GM23248 (cell line): ENCODE data around the gene AQP9. TPM values are rescaled to one million over a fixed set of nuclear protein-coding genes. Genes with fewer than 3 reads are reported as not detected.

Experiments
- DNase-seq: peaks from one replicate; pipeline ENCODE4 v3.0.0-alpha.2; 2015
- H2AFZ ChIP-seq: fragments of 200-600 bp; sonication (generic); 2 replicates; pipeline ENCODE4 v1.6.1; 2016; ENCODE audit warnings: antibody characterized with exemption
- H3F3A ChIP-seq: fragments of 200-600 bp; sonication (generic); 2 replicates; pipeline ENCODE4 v1.6.1; 2016; ENCODE audit warnings: mild to moderate bottlenecking, antibody characterized with exemption, mixed run types; ENCODE audit not compliant: insufficient read depth
- H3K27ac ChIP-seq: fragments of 200-600 bp; sonication (generic); 2 replicates; pipeline ENCODE4 v1.5.1; 2016; ENCODE audit warnings: mild to moderate bottlenecking
- H3K27me3 ChIP-seq: fragments of 200-600 bp; sonication (generic); replicated peaks from 2 replicates; pipeline ENCODE4 v1.6.1; 2016; ENCODE audit warnings: mild to moderate bottlenecking; ENCODE audit not compliant: insufficient read depth
- H3K36me3 ChIP-seq: fragments of 200-600 bp; sonication (generic); 2 replicates; pipeline ENCODE4 v1.6.1; 2016; ENCODE audit warnings: low read depth, mild to moderate bottlenecking
- H3K4me1 ChIP-seq: fragments of 200-600 bp; sonication (generic); 2 replicates; pipeline ENCODE4 v1.6.1; 2016; ENCODE audit warnings: mild to moderate bottlenecking; ENCODE audit not compliant: insufficient read depth
- H3K4me2 ChIP-seq: fragments of 200-600 bp; sonication (generic); one replicate; pipeline ENCODE4 v1.6.1; 2016; ENCODE audit warnings: mild to moderate bottlenecking; ENCODE audit not compliant: unreplicated experiment
- H3K4me3 ChIP-seq: fragments of 200-600 bp; sonication (generic); 2 replicates; pipeline ENCODE4 v1.5.1; 2016; ENCODE audit warnings: mild to moderate bottlenecking
- H3K79me2 ChIP-seq: fragments of 200-600 bp; sonication (generic); 2 replicates; pipeline ENCODE4 v1.6.1; 2016; ENCODE audit warnings: mild to moderate bottlenecking; ENCODE audit not compliant: insufficient read depth
- H3K9ac ChIP-seq: fragments of 200-600 bp; sonication (generic); 2 replicates; pipeline ENCODE4 v1.6.1; 2016; ENCODE audit warnings: mild to moderate bottlenecking
- H3K9me2 ChIP-seq: fragments of 200-600 bp; sonication (generic); 2 replicates; pipeline ENCODE4 v1.6.1; 2016; ENCODE audit warnings: mixed run types, mild to moderate bottlenecking, moderate library complexity; ENCODE audit not compliant: insufficient read depth
- H3K9me3 ChIP-seq: fragments of 200-600 bp; sonication (generic); one replicate; pipeline ENCODE4 v1.6.1; 2017; ENCODE audit warnings: low read depth
- H4K20me1 ChIP-seq: fragments of 200-600 bp; sonication (generic); 2 replicates; pipeline ENCODE4 v1.6.0; 2016; ENCODE audit not compliant: insufficient read depth
- EZH2 ChIP-seq: fragments of 200-600 bp; sonication (generic); IDR thresholded peaks from 2 replicates; pipeline ENCODE4 v1.6.1; 2018; ENCODE audit warnings: antibody characterized with exemption, mild to moderate bottlenecking; ENCODE audit not compliant: insufficient read depth, poor library complexity, severe bottlenecking
- EZH2phosphoT487 ChIP-seq: fragments of 200-600 bp; sonication (generic); IDR thresholded peaks from 2 replicates; pipeline ENCODE4 v1.6.1; 2018; ENCODE audit warnings: antibody characterized with exemption, moderate library complexity, mild to moderate bottlenecking, low read depth; ENCODE audit not compliant: insufficient read depth
- WGBS, 2 experiments: methylation state at CpG; one replicate each; pipeline ENCODE4 v1.1.6; 2015 to 2017; ENCODE audit warnings: low lambda C conversion rate in 2 of 2, low coverage in 1 of 2; ENCODE audit errors: missing lambda C conversion rate in 2 of 2; 5-methylcytosine and 5-hydroxymethylcytosine counted together
- in situ Hi-C: fragments of 300-500 bp; cut with MboI; formaldehyde crosslinking; loops from 2 replicates; pipeline ENCODE4 v1.15.0; 2020
- polyA plus RNA-seq: library from polyadenylated mRNA; unstranded; fragments of >200 nt; fragmentation: Nextera tagmentation; extraction: Ambion mirVana; gene quantifications from 2 replicates; pipeline ENCODE4 v1.2.1, GENCODE V29; 2016
- small RNA-seq: library from RNA; depleted of rRNA; stranded (forward); fragments of <200 nt; gene quantifications from one replicate; pipeline ENCODE3, GENCODE V24; 2014; ENCODE audit warnings: low read depth, low replicate concordance
- total RNA-seq: library from RNA; depleted of rRNA; stranded (reverse); fragments of >200 nt; shearing (Covaris generic); gene quantifications from 2 replicates; pipeline ENCODE4 v1.2.3, GENCODE V29; 2014; rRNA removed

AQP9 gene
- total and polyA plus RNA-seq, 2 experiments from 2014 or later = not detected

DNA sequence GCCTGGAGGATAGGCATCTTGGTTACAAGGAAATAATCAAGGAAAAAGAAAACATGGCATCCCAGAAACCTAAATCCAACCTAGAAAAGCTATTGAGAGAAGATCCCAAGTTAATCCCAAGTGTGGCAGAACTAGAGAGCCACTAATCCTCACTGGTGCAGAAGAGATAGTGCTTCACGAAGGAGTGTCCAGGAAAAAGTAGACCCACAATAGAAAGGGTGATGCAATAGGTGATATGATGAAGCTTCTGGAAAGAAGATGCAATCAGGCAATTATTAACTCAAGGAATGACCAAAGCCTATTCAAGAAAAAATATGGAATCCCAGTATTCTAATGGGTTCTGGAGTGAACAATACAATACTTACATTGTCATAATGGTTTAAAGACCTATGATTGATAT, 95.2 kb downstream of the AQP9 start:
- Histone ChIP-seq H3K79me2 (no peaks in the 10 kb centered on the region), H3K4me1 (peaks cover 34% of the 10 kb centered on the region), H4K20me1 (no peaks in the 10 kb centered on the region), H2AFZ (no peak overlapping the region), H3K36me3 (no peaks in the 10 kb centered on the region), H3K4me2 (no peak overlapping the region), H3F3A (peaks cover 8% of the 10 kb centered on the region; the same call in 1 of the 2 replicates), H3K27me3 (no peaks in the 10 kb centered on the region), H3K4me3 (no peak overlapping the region), H3K9me3 (no peaks in the 10 kb centered on the region), H3K9me2 (no peaks in the 10 kb centered on the region), H3K27ac (no peak overlapping the region), H3K9ac (no peak overlapping the region)
- TF ChIP-seq EZH2phosphoT487 = no peak
- TF ChIP-seq EZH2 = no peak
- 89 to 100% methylated on average over 1 of the region's 1 CpG for WGBS, 2 experiments
- DNase-seq = no peak
- in situ Hi-C loops = loop anchor here (10.0 to 25.0 kb wide), 2 partner anchors 521 to 1279 kb away; no protein-coding TSS in a partner anchor

Small RNA genes lying within 50 kb of the gene (small RNA-seq; reads per million reads assigned to genes)
- gene MTCO3P23 = not detected

Other genes with a start within 250 kb of the AQP9 start
- gene ALDH1A2, start 72.7 kb upstream of the AQP9 start, total RNA-seq = 0.11 TPM in 1 of 2 replicates, not detected in the other
- 0.39 and 0.68 TPM in 2 replicates for gene ALDH1A2, start 72.7 kb upstream of the AQP9 start, polyA plus RNA-seq